GM23248 (cell line): ENCODE data around the gene FILIP1L. TPM values are rescaled to one million over a fixed set of nuclear protein-coding genes. Genes with fewer than 3 reads are reported as not detected.

ENCODE experiments used
- DNase-seq: peaks from one replicate; pipeline ENCODE4 v3.0.0-alpha.2; 2015
- H2AFZ ChIP-seq: fragments of 200-600 bp; sonication (generic); 2 replicates; pipeline ENCODE4 v1.6.1; 2016; ENCODE audit warnings: antibody characterized with exemption
- H3F3A ChIP-seq: fragments of 200-600 bp; sonication (generic); 2 replicates; pipeline ENCODE4 v1.6.1; 2016; ENCODE audit warnings: mild to moderate bottlenecking, antibody characterized with exemption, mixed run types; ENCODE audit not compliant: insufficient read depth
- H3K27ac ChIP-seq: fragments of 200-600 bp; sonication (generic); 2 replicates; pipeline ENCODE4 v1.5.1; 2016; ENCODE audit warnings: mild to moderate bottlenecking
- H3K27me3 ChIP-seq: fragments of 200-600 bp; sonication (generic); replicated peaks from 2 replicates; pipeline ENCODE4 v1.6.1; 2016; ENCODE audit warnings: mild to moderate bottlenecking; ENCODE audit not compliant: insufficient read depth
- H3K36me3 ChIP-seq: fragments of 200-600 bp; sonication (generic); 2 replicates; pipeline ENCODE4 v1.6.1; 2016; ENCODE audit warnings: low read depth, mild to moderate bottlenecking
- H3K4me1 ChIP-seq: fragments of 200-600 bp; sonication (generic); 2 replicates; pipeline ENCODE4 v1.6.1; 2016; ENCODE audit warnings: mild to moderate bottlenecking; ENCODE audit not compliant: insufficient read depth
- H3K4me2 ChIP-seq: fragments of 200-600 bp; sonication (generic); one replicate; pipeline ENCODE4 v1.6.1; 2016; ENCODE audit warnings: mild to moderate bottlenecking; ENCODE audit not compliant: unreplicated experiment
- H3K4me3 ChIP-seq: fragments of 200-600 bp; sonication (generic); 2 replicates; pipeline ENCODE4 v1.5.1; 2016; ENCODE audit warnings: mild to moderate bottlenecking
- H3K79me2 ChIP-seq: fragments of 200-600 bp; sonication (generic); 2 replicates; pipeline ENCODE4 v1.6.1; 2016; ENCODE audit warnings: mild to moderate bottlenecking; ENCODE audit not compliant: insufficient read depth
- H3K9ac ChIP-seq: fragments of 200-600 bp; sonication (generic); 2 replicates; pipeline ENCODE4 v1.6.1; 2016; ENCODE audit warnings: mild to moderate bottlenecking
- H3K9me2 ChIP-seq: fragments of 200-600 bp; sonication (generic); 2 replicates; pipeline ENCODE4 v1.6.1; 2016; ENCODE audit warnings: mixed run types, mild to moderate bottlenecking, moderate library complexity; ENCODE audit not compliant: insufficient read depth
- H3K9me3 ChIP-seq: fragments of 200-600 bp; sonication (generic); one replicate; pipeline ENCODE4 v1.6.1; 2017; ENCODE audit warnings: low read depth
- H4K20me1 ChIP-seq: fragments of 200-600 bp; sonication (generic); 2 replicates; pipeline ENCODE4 v1.6.0; 2016; ENCODE audit not compliant: insufficient read depth
- EZH2 ChIP-seq: fragments of 200-600 bp; sonication (generic); IDR thresholded peaks from 2 replicates; pipeline ENCODE4 v1.6.1; 2018; ENCODE audit warnings: antibody characterized with exemption, mild to moderate bottlenecking; ENCODE audit not compliant: insufficient read depth, poor library complexity, severe bottlenecking
- EZH2phosphoT487 ChIP-seq: fragments of 200-600 bp; sonication (generic); IDR thresholded peaks from 2 replicates; pipeline ENCODE4 v1.6.1; 2018; ENCODE audit warnings: antibody characterized with exemption, moderate library complexity, mild to moderate bottlenecking, low read depth; ENCODE audit not compliant: insufficient read depth
- WGBS, 2 experiments: methylation state at CpG; one replicate each; pipeline ENCODE4 v1.1.6; 2015 to 2017; ENCODE audit warnings: low lambda C conversion rate in 2 of 2, low coverage in 1 of 2; ENCODE audit errors: missing lambda C conversion rate in 2 of 2; 5-methylcytosine and 5-hydroxymethylcytosine counted together
- in situ Hi-C: fragments of 300-500 bp; cut with MboI; formaldehyde crosslinking; loops from 2 replicates; pipeline ENCODE4 v1.15.0; 2020
- polyA plus RNA-seq: library from polyadenylated mRNA; unstranded; fragments of >200 nt; fragmentation: Nextera tagmentation; extraction: Ambion mirVana; gene quantifications from 2 replicates; pipeline ENCODE4 v1.2.1, GENCODE V29; 2016
- total RNA-seq: library from RNA; depleted of rRNA; stranded (reverse); fragments of >200 nt; shearing (Covaris generic); gene quantifications from 2 replicates; pipeline ENCODE4 v1.2.3, GENCODE V29; 2014

The FILIP1L gene
- total and polyA plus RNA-seq, 2 experiments from 2014 or later: 45.0 to 66.3 TPM

DNA sequence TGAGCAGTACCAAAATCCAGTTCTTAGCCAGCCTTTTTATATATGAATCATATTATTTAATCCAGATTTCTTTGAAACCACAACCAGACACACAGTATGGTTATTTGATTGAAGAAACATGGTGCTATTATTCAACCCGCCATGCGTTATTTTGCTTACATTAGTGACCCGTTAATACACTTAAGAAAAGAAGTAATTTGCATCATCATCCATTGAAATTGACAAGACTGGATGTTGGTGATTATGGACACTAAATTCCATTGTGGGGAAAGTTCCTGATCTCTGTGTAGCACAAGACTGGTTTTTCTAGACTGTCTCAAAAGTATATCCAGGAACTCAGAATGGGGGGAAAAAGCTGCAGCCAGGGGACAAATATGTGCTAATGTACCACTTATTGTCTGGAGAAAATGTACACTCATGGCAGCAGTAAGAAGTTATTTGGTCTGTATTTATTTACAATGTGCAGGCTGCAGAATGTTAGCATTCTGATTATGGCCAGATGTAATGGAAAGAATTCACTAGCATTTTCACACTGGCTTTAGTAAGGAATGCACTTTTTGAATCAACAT lies 80.3 kb downstream of the FILIP1L start:
- Histone ChIP-seq H2AFZ (no peak overlapping the region), H3K4me2 (peak overlapping the region; percentile 63), H3K79me2 (no peaks in the 10 kb centered on the region), H3K27me3 (no peaks in the 10 kb centered on the region), H3F3A (peaks cover 25% of the 10 kb centered on the region), H3K4me3 (no peak overlapping the region), H3K9me2 (no peaks in the 10 kb centered on the region), H3K27ac (no peak overlapping the region), H3K4me1 (peaks cover 28% of the 10 kb centered on the region), H3K9ac (no peak overlapping the region), H3K9me3 (no peaks in the 10 kb centered on the region), H3K36me3 (no peaks in the 10 kb centered on the region), H4K20me1 (no peaks in the 10 kb centered on the region)
- WGBS, 2 experiments: 90 to 95% methylated on average over 3 of the region's 3 CpGs
- TF ChIP-seq EZH2phosphoT487 (no peak), EZH2 (no peak)
- in situ Hi-C loops: no loop called here
- DNase-seq: peak; percentile 4

DNA sequence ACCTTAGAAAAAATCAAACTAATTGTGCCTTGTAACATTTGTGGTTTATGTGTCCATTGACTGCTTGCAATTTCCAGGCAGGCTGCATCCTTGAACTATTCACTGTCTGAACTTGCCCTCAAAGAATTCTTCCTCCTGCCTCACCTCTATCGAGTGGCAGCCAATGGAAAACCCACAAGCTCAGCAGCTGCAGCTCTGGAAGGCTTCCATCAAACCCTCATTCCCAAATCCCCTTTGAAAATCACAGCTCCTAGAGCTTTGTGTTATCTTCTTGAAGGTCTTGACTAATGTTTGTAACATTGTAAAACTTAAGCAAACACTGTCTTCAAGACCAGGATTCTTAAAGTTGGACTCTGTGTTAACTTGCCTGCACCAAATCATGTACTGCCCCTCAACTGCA lies 81.1 kb downstream of the FILIP1L start:
- Histone ChIP-seq H3K9ac (no peak overlapping the region), H3K4me3 (no peak overlapping the region), H3K4me1 (peaks cover 28% of the 10 kb centered on the region)

DNA sequence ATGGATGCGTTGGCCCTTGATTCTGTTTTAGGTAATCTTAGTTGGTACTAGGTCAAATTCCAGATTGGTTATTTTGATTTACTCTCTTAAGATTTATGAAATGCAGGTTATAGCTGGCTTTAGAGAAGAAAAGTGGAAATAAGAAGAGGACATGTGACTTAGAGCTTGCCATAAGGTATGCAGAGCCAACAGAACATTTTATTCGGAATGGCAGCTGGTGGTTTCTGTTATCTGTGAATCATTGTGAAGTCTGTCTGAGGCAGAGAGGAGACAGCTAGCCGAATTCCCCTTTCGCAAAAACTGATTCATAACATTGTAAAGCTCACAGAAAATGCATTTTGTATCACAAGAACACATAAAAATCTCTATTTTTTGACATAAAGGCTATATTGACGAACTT lies 82.1 kb downstream of the FILIP1L start:
- Histone ChIP-seq H3K27me3 (no peaks in the 10 kb centered on the region), H3F3A (peaks cover 23% of the 10 kb centered on the region), H3K4me3 (peak overlapping the region; percentile 14; the same call in 1 of the 2 replicates), H3K9me2 (no peaks in the 10 kb centered on the region), H3K9me3 (no peaks in the 10 kb centered on the region), H3K4me1 (peaks cover 28% of the 10 kb centered on the region), H3K27ac (peak overlapping the region; percentile 66), H3K36me3 (no peaks in the 10 kb centered on the region), H3K9ac (peak overlapping the region; percentile 37), H3K79me2 (no peaks in the 10 kb centered on the region), H2AFZ (no peak overlapping the region), H3K4me2 (peak overlapping the region; percentile 63), H4K20me1 (no peaks in the 10 kb centered on the region)
- peak; percentile 83 for DNase-seq
- in situ Hi-C loops: no loop called here
- 28 to 30% methylated on average over 5 of the region's 5 CpGs for WGBS, 2 experiments
- TF ChIP-seq EZH2phosphoT487: no peak
- TF ChIP-seq EZH2: no peak

More for the DNA sequence above, 81.1 kb downstream of the FILIP1L start:
- Histone ChIP-seq H3K27ac (peak overlapping the region; percentile 66), H4K20me1 (no peaks in the 10 kb centered on the region), H3K79me2 (no peaks in the 10 kb centered on the region), H3K36me3 (no peaks in the 10 kb centered on the region), H3K9me3 (no peaks in the 10 kb centered on the region), H3K4me2 (peak overlapping the region; percentile 63), H3F3A (peaks cover 23% of the 10 kb centered on the region), H3K9me2 (no peaks in the 10 kb centered on the region), H3K27me3 (no peaks in the 10 kb centered on the region), H2AFZ (no peak overlapping the region)
- no peak for TF ChIP-seq EZH2phosphoT487
- no peak for TF ChIP-seq EZH2
- in situ Hi-C loops: no loop called here
- WGBS, 2 experiments: 5 to 8% methylated on average over 1 of the region's 1 CpG
- DNase-seq: peak; percentile 37

DNA sequence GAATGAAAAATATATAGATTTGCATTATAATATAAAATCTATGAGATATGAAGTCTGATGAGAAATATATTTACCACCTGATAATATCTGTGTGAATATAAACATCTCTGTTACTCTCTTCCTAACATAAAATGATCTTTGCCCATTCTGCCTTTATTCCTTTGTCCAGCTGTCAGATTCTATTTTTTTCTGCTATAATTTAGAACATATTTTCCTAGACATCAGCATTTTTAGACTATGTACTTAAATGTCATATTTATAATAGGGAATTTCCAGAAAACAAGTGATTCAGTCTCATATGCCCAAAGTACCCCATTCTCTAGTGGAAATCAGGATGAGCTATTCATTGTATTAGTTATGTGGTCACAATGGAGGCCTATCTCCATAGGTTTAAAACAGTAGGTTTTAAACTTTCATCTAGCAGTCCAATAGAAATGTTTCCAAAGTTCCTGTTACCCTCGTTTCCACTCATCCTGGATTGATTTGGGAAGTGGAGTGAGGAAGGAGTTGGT lies 83.3 kb downstream of the FILIP1L start:
- H4K20me1 ChIP-seq: no peaks in the 10 kb centered on the region
- H3K4me2 ChIP-seq: no peak overlapping the region
- H3K9me2 ChIP-seq: no peaks in the 10 kb centered on the region
- H3F3A ChIP-seq: peaks cover 23% of the 10 kb centered on the region
- H3K4me3 ChIP-seq: no peak overlapping the region
- 82 to 83% methylated on average over 1 of the region's 1 CpG for WGBS, 2 experiments
- H3K27me3 ChIP-seq: no peaks in the 10 kb centered on the region
- H3K9ac ChIP-seq: no peak overlapping the region
- no peak overlapping the region for H2AFZ ChIP-seq
- no peak overlapping the region for H3K27ac ChIP-seq
- peaks cover 28% of the 10 kb centered on the region for H3K4me1 ChIP-seq
- in situ Hi-C loops: no loop called here
- H3K36me3 ChIP-seq: no peaks in the 10 kb centered on the region
- H3K79me2 ChIP-seq: no peaks in the 10 kb centered on the region
- no peak for DNase-seq
- no peaks in the 10 kb centered on the region for H3K9me3 ChIP-seq
- TF ChIP-seq EZH2 (no peak), EZH2phosphoT487 (no peak)
